KG1 (cell line): ENCODE data around the gene KLK14.

Source experiments
- DNase-seq: peaks from one replicate; lab custom pipeline; 2025; lab: John Stamatoyannopoulos, UW

Gene KLK14

DNA sequence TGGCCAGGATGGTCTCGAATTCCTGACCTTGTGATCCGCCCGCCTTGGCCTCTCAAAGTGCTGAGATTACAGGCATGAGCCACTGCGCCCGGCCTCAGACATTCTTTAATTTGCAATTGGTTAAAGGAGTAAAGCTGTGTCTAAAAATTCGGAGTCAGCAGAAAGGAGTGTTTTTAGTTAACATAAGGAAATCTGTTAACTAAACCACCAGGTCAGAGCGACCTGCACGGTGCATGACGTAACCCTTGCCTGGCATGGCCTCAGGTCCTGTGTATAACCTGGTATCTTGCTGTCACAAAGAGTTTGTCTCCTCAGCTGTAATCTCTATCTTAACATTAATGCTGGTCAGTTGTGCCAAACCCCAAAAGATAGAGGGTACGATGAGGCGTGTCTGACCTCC, 38.4 kb downstream of the KLK14 start:
- no peak for DNase-seq

DNA sequence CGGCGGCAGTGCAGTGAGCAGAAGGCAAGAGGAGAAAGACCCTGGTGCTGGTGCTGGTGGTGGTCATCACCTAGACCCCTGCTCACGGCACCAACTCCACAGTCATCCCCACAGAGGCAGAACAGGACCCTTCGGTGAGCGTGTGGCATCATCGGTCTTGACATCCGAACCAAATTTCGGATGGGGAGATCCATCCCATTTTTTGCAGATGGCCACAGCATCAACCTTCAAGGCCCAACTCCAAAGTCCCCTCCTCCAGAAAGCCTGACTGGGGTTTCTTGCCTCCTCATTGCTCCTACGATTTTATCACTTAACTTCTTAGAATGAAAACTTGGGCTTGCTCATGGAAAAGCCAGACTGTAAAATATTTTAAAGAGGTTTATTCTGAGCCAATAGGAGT, 39.2 kb downstream of the KLK14 start:
- DNase-seq = no peak

DNA sequence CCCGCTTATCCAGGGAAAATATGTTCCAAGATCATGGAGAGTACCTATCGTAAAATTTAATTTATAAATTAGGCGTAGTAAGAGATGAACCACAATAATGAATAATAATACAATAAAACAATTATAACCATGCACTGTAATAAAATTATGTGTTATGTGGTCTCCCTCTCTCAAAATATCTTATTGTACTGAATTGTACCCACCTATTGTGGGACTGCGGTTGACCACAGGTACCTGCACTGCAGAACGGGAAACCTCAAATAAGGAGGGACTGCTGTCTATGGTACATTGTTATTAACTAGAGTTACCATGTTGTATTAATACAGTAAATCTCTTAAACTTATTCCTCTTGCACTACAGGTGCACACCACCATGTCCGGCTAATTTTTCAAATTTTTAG, 42.5 kb downstream of the KLK14 start:
- DNase-seq = no peak

DNA sequence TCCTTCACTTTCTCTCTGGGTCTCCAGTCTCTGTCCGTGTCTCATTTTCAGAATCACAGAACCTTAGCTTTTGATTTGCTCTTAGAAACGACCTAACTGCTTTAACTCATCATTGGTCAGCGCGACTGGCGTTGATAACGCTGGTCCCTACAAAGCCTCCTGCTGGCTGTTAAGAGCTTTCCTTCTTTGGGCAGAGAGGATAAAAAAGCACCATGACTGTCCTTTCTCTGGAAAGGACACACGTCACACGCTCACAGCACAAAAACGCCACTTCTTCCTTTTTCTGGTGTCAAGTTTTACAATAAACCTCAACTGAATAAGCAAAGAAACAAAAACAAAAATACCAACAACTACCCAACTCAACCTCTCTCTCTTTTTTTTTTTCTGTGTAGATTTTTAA, 46.2 kb downstream of the KLK14 start:
- no peak for DNase-seq

DNA sequence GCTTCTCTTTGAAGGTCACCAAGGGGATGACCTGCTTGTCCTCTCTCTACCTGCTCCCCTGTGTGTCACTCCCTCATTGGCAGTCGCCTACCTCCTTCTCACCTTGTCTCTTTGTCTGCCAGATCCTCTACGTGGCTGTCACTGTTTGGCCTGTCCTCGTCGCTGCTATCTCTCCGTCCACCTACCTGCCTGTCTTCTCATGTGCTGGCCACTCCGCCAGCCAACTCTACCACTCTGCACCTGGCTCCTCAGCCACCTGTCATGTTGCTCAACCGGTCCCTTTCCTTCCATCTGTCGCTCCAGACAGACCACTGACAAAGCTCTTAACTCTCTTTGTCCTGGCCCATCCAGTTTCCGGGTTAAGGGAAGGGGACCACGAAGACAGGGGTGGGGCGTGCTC, 48.0 kb downstream of the KLK14 start, which contains the start of gene KLK12:
Gene KLK12 (minus strand): TSS at position 299 of the 400 bp plus-strand sequence. CDS start 381 bp downstream, outside the sequence.
- no peak for DNase-seq

DNA sequence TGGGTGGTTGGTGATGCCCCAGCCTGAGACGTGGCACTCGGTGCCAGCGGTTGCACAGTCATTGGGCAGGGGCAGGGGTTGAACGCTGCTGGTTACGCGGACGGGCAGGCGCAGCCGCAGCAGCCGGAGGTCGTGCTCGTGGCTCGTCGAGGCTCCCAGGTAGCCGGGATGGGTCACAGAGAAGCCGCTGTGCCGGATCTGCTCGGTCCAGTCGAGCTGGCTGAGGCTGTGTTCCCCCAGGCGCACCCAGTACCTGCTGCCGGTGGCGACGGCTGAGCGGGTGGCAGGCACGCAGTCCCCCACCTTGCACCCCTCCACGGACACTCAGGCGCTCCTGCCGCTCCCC, 50.8 kb downstream of the KLK14 start:
- no peak for DNase-seq

DNA sequence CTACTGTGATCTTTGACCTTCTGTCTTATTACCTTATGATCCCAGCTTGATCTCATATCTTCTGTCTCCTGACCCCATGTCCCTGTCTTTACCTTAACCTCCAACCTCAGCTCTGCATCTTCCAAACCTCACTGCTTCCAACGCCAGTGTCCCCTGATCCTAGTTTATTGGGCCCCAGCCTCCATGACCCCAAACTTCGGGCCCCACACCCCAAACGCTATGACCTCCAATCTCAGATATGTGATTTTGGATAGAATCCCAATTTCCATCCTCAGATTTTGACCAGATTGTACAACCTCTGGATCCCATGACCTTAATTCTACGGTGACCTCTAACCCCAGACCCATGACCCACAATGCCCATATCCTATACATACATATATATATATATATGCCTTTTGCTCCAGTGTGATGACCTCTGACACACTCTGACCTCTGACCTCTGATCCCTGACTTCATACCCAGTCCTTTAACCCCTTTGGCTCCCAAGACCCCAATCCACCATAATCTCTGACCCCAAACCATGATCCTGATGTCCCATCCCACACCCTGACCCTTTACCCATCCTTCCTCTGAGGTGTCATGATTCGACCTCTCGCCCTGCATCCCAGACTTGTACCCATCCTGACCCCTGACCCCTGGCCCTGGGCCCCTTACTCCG, 51.3 kb downstream of the KLK14 start:
- no peak for DNase-seq

DNA sequence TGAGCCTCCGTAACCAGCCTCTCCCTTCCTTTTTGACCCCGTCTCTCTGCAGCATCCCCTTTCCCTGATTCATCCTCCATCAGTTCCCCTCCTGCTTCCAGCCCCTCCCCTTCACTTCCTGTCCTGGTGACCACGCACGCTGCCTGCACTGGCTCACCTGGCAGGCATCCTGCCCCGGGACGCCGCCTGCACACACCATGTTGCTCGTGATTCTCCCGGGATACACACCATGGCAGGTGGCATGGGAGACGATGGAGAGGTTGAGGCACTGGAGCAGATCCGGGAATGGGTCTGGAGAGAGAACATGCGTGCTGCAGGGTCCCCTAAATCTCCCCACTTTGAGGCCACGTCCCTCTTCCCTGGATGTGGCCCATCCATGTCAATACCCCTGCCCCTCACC, 52.1 kb downstream of the KLK14 start:
- DNase-seq = no peak

DNA sequence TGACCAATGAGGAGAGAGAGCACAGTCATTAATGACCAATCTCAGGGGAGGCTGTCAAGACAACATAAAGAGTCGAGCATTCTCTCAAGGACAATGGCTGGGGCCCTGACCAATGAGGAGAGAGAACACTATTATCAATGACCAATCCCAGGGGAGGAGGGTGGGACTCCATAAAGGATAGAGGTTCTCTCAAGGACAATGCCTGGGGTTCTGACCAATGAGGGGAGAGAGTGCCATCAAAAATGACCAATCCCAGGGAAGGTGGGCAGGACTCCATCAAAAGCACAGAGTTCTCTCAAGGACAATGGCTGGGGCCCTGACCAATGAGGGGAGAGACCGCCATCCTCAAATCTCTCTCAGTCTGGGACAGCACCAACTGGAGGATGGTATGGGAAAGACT, 53.0 kb downstream of the KLK14 start:
- DNase-seq = no peak
